PC-3 (cell line): ENCODE results near the gene UBTD1. TPM values are rescaled to one million over a fixed set of nuclear protein-coding genes. Genes with fewer than 3 reads are reported as not detected.
"Not testable (repeated sequence)": the region's sequence is repeated elsewhere in the genome, so short reads cannot be mapped to it uniquely, and the experiment has no call there.

Experiments used
- ATAC-seq: fragments of 200-7000 bp; cut with Tn5 transposase; 2 replicates; pipeline ENCODE4 v1.9.1; 2020; ENCODE audit warnings: mild to moderate bottlenecking, moderate library complexity
- BruUV-seq: library from RNA; stranded (reverse); fragments of 400-500 nt; replicated peaks from 2 replicates; lab custom pipeline; 2021; lab: Mats Ljungman, UMichigan
- CTCF ChIA-PET: fragments of 300-600 bp; sonication (Branson Sonifier 250); formaldehyde crosslinking; loops from one replicate; lab custom pipeline; 2022; ENCODE audit warnings: antibody characterized with exemption; lab: Charles Lee
- POLR2A ChIA-PET: fragments of 300-600 bp; sonication (Branson Sonifier 250); formaldehyde crosslinking; loops from one replicate; lab custom pipeline; 2022; ENCODE audit warnings: antibody characterized with exemption; ENCODE audit not compliant: unreplicated experiment; lab: Charles Lee
- DNase-seq: peaks from one replicate; pipeline ENCODE4 v3.0.0-alpha.2; 2015
- H2AFZ ChIP-seq: fragments of 300-600 bp; sonication (generic); 2 replicates; pipeline ENCODE4 v1.6.0; 2016; ENCODE audit warnings: antibody characterized with exemption, low read length
- H3F3A ChIP-seq: fragments of 300-600 bp; sonication (generic); one replicate; pipeline ENCODE4 v1.6.0; 2017; ENCODE audit warnings: antibody characterized with exemption, low read length, control low read depth, mild to moderate bottlenecking; ENCODE audit not compliant: unreplicated experiment
- H3K27ac ChIP-seq: fragments of 300-600 bp; sonication (generic); 2 replicates; pipeline ENCODE4 v1.5.1; 2016; ENCODE audit warnings: mild to moderate bottlenecking, low read length
- H3K27me3 ChIP-seq: fragments of 300-600 bp; sonication (generic); 2 replicates; pipeline ENCODE4 v1.6.1; 2016; ENCODE audit warnings: low read length, mixed read lengths
- H3K36me3 ChIP-seq: fragments of 300-600 bp; sonication (generic); 2 replicates; pipeline ENCODE4 v1.6.1; 2016; ENCODE audit warnings: low read depth, mixed run types, low read length, mixed read lengths
- H3K4me1 ChIP-seq: fragments of 300-600 bp; sonication (generic); 2 replicates; pipeline ENCODE4 v1.5.1; 2016; ENCODE audit warnings: low read length; ENCODE audit not compliant: insufficient read depth
- H3K4me2 ChIP-seq: fragments of 300-600 bp; sonication (generic); 2 replicates; pipeline ENCODE4 v1.6.0; 2016; ENCODE audit warnings: low read length
- H3K4me3 ChIP-seq: fragments of 300-600 bp; sonication (generic); 2 replicates; pipeline ENCODE4 v1.5.1; 2016; ENCODE audit warnings: mild to moderate bottlenecking, low read length, mixed read lengths
- H3K79me2 ChIP-seq: fragments of 300-600 bp; sonication (generic); 2 replicates; pipeline ENCODE4 v1.6.1; 2017; ENCODE audit warnings: low read length, mixed read lengths
- H3K9ac ChIP-seq: fragments of 300-600 bp; sonication (generic); 2 replicates; pipeline ENCODE4 v1.6.0; 2016; ENCODE audit warnings: mild to moderate bottlenecking, low read length
- H3K9me2 ChIP-seq: fragments of 300-600 bp; sonication (generic); replicated peaks from 2 replicates; pipeline ENCODE4 v1.6.1; 2016; ENCODE audit warnings: mixed run types, low read length, mixed read lengths
- H3K9me3 ChIP-seq: fragments of 300-600 bp; sonication (generic); 2 replicates; pipeline ENCODE4 v1.6.1; 2016; ENCODE audit warnings: low read length, mixed read lengths
- H4K20me1 ChIP-seq: fragments of 300-600 bp; sonication (generic); 2 replicates; pipeline ENCODE4 v1.6.1; 2016; ENCODE audit warnings: low read length, mixed read lengths
- CTCF ChIP-seq: fragments of 300-600 bp; sonication (generic); conservative IDR thresholded peaks from 2 replicates; pipeline ENCODE4 v1.5.1; 2017; ENCODE audit warnings: antibody characterized with exemption, low read depth, mild to moderate bottlenecking, low read length
- EZH2 ChIP-seq: fragments of 300-600 bp; sonication (generic); IDR thresholded peaks from one replicate; pipeline ENCODE4 v1.6.1; 2017; ENCODE audit warnings: antibody characterized with exemption, mild to moderate bottlenecking, low read length; ENCODE audit not compliant: unreplicated experiment
- EZH2phosphoT487 ChIP-seq: fragments of 300-600 bp; sonication (generic); IDR thresholded peaks from 2 replicates; pipeline ENCODE4 v1.6.1; 2018; ENCODE audit warnings: mild to moderate bottlenecking, antibody characterized with exemption, low read length, borderline replicate concordance
- intact Hi-C: fragments of 100-400 bp; cut with micrococcal nuclease; formaldehyde crosslinking; loops from 2 replicates; pipeline ENCODE4 v1.9.0; 2023
- total RNA-seq: library from RNA; depleted of rRNA; stranded (reverse); fragments of >200 nt; gene quantifications from 2 replicates; pipeline ENCODE4 v1.2.3, GENCODE V29; 2014

The UBTD1 gene
- total RNA-seq, 1 experiment from 2014 or later: 18.5 TPM

GRCh38 chr10:97475936-97476594 lies 22.7 kb upstream of the UBTD1 start:
- intact Hi-C loops: no loop called here
- Histone ChIP-seq H4K20me1 (no peaks in the 10 kb centered on the region), H2AFZ (no peak overlapping the region), H3K27me3 (no peaks in the 10 kb centered on the region), H3K36me3 (peaks cover 61% of the 10 kb centered on the region), H3K9me2 (no peaks in the 10 kb centered on the region), H3K4me1 (peaks cover 24% of the 10 kb centered on the region), H3K4me3 (no peak overlapping the region), H3K27ac (no peak overlapping the region), H3F3A (no peaks in the 10 kb centered on the region), H3K79me2 (peaks cover 17% of the 10 kb centered on the region; the same call in 1 of the 2 replicates), H3K4me2 (no peak overlapping the region), H3K9ac (no peak overlapping the region), H3K9me3 (no peaks in the 10 kb centered on the region)
- DNase-seq: no peak
- POLR2A ChIA-PET: interaction anchor here (0.5 kb wide), 1 partner anchor 129 kb away, joined by 3 read pairs; no protein-coding TSS in a partner anchor
- TF ChIP-seq CTCF (no peak), EZH2 (no peak), EZH2phosphoT487 (no peak)
- no peak for ATAC-seq
- CTCF ChIA-PET: no interaction called here
- no TSS peak for BruUV-seq

GRCh38 chr10:97479410-97479809 lies 19.3 kb upstream of the UBTD1 start:
- H2AFZ ChIP-seq, H3K9me3 ChIP-seq, BruUV-seq, H3F3A ChIP-seq, POLR2A ChIA-PET, H3K9me2 ChIP-seq, H4K20me1 ChIP-seq, intact Hi-C loops, H3K4me3 ChIP-seq, CTCF ChIA-PET, H3K27me3 ChIP-seq: not testable (repeated sequence)
- Histone ChIP-seq H3K27ac (peak overlapping the region; percentile 89), H3K36me3 (peaks cover 45% of the 10 kb centered on the region), H3K4me2 (peak overlapping the region; percentile 74), H3K4me1 (peaks cover 39% of the 10 kb centered on the region), H3K79me2 (peaks cover 38% of the 10 kb centered on the region), H3K9ac (0 out of 2 replicates have a peak overlapping the region, but pooled peaks have one; percentile 28)
- ATAC-seq: peak; percentile 41
- DNase-seq: peak; percentile 79

- Histone ChIP-seq H3K4me3 (no peak overlapping the region), H3K9ac (peak overlapping the region; percentile 28; the same call in 1 of the 2 replicates), H3K4me2 (peak overlapping the region; percentile 74; the same call in 1 of the 2 replicates), H3K79me2 (peaks cover 38% of the 10 kb centered on the region), H3K27ac (peak overlapping the region; percentile 89), H3K4me1 (peaks cover 39% of the 10 kb centered on the region), H3F3A (no peaks in the 10 kb centered on the region), H3K9me3 (no peaks in the 10 kb centered on the region), H3K36me3 (peaks cover 41% of the 10 kb centered on the region), H3K27me3 (no peaks in the 10 kb centered on the region), H3K9me2 (no peaks in the 10 kb centered on the region), H4K20me1 (no peaks in the 10 kb centered on the region), H2AFZ (no peak overlapping the region)
- intact Hi-C loops: loop anchor here (5.0 kb wide), 1 partner anchor 62 kb away; no protein-coding TSS in a partner anchor
- TF ChIP-seq EZH2 (no peak), EZH2phosphoT487 (no peak), CTCF (no peak)
- CTCF ChIA-PET: no interaction called here
- DNase-seq: no peak
- no peak for ATAC-seq
- POLR2A ChIA-PET: no interaction called here
- BruUV-seq: no TSS peak
Measured at GRCh38 chr10:97479939-97480338, 18.8 kb upstream of the UBTD1 start.
